Measurements from ENCODE around the gene CCRL2. TPM values are rescaled to one million over a fixed set of nuclear protein-coding genes. Genes with fewer than 3 reads are reported as not detected.
A peak's percentile ranks its signal among the peaks of the same experiment; 100 is the strongest.

The CCRL2 gene
- total and polyA plus RNA-seq, 2 donors (not counting 1 experiment from before 2014, with no cell fraction given), result 2.6 to 3.3 TPM

DNA sequence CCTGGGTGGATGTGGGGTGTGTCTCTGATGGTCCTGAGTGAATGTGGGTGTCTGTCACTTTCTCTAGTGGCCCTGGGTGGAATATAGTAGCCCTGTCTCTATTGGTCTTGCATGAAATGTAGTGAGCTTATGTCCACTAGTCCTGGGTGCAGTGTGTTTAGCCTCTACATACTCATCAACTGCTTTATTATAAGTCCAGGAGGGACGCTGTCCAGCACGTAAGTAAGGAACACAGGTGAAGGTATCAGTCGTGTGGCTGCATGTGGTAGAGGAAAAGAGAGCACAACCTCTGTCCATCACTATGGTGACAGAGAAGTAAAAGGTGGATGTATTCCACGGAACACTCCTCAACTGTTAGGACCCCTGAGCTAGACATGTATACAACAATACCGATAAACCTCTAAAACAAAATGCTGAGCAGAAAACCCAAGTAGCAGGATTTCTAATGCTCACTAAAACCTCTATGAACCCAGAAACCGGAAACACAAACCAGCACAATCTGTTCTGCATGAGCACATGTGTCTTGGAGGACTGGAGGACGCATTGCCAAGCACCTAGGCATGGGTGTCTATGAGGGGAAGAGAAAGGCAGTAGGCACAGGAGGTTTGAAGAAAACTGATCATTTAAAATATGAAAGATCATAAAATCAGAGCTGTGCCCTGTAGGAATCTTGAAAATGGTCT, 46.6 kb downstream of the CCRL2 start:
- H3K9me3 Mint-ChIP-seq (ENCODE audit: insufficient read depth), result no peaks in the 10 kb centered on the region
- H3K27ac ChIP-seq (ENCODE audit: low read length in 2 of 2), result no peak overlapping the region
- no peaks in the 10 kb centered on the region for H3K79me2 ChIP-seq (ENCODE audit: control insufficient read depth, insufficient read depth, low read length)
- no peaks in the 10 kb centered on the region for H3K36me3 ChIP-seq (replicated peaks in 1 of 2; ENCODE audit: control extremely low read depth in 1 of 2, control insufficient read depth in 1 of 2, extremely low read depth in 1 of 2, insufficient read depth in 2 of 2, low read length in 1 of 2)
- POLR2A ChIA-PET, result no interaction called here
- no peak overlapping the region for H2AFZ ChIP-seq (ENCODE audit: insufficient read depth, low read depth, low read length, poor library complexity, severe bottlenecking)
- peaks cover 0 to 6% (median 0%) of the 10 kb centered on the region in 3 donors for H3K9me3 ChIP-seq (ENCODE audit: control extremely low read depth in 1 of 3, control insufficient read depth in 2 of 3, insufficient read depth in 1 of 3, low read length in 2 of 3)
- intact Hi-C loops (cut with micrococcal nuclease), result no loop called here
- no peaks in the 10 kb centered on the region for H4K20me1 ChIP-seq (ENCODE audit: control insufficient read depth, insufficient read depth, low read length, poor library complexity, severe bottlenecking)
- ATAC-seq (ENCODE audit: low read depth) (peak; percentile 31), DNase-seq (no peak)
- no peak overlapping the region for H3K4me2 ChIP-seq (replicated peaks; ENCODE audit: low read depth, low read length, poor library complexity, severe bottlenecking)
- H3K4me1 ChIP-seq (ENCODE audit: control insufficient read depth in 2 of 2, insufficient read depth in 2 of 2, low read length in 2 of 2), result no peaks in the 10 kb centered on the region
- peaks cover 18% of the 10 kb centered on the region for H3K27me3 Mint-ChIP-seq
- H3K4me3 ChIP-seq (ENCODE audit: control extremely low read depth in 1 of 5, extremely low read depth in 1 of 5, insufficient read depth in 1 of 5, low read depth in 2 of 5, low read length in 4 of 5), result no peak overlapping the region
- H3K27ac Mint-ChIP-seq, result no peak overlapping the region
- peaks cover 3% of the 10 kb centered on the region for H3K4me1 Mint-ChIP-seq
- CTCF ChIA-PET, result no interaction called here
- peaks cover 0 to 5% (median 0%) of the 10 kb centered on the region in 4 experiments for H3K27me3 ChIP-seq (replicated peaks in 1 of 4; ENCODE audit: control extremely low read depth in 1 of 4, control insufficient read depth in 3 of 4, insufficient read depth in 4 of 4, low read length in 3 of 4)
- no peak for TF ChIP-seq EZH2 (IDR thresholded peaks at IDR 0.05; ENCODE audit: borderline replicate concordance, insufficient read depth, low read depth, low read length, poor library complexity, severe bottlenecking)
- TF ChIP-seq, protein P1, sequence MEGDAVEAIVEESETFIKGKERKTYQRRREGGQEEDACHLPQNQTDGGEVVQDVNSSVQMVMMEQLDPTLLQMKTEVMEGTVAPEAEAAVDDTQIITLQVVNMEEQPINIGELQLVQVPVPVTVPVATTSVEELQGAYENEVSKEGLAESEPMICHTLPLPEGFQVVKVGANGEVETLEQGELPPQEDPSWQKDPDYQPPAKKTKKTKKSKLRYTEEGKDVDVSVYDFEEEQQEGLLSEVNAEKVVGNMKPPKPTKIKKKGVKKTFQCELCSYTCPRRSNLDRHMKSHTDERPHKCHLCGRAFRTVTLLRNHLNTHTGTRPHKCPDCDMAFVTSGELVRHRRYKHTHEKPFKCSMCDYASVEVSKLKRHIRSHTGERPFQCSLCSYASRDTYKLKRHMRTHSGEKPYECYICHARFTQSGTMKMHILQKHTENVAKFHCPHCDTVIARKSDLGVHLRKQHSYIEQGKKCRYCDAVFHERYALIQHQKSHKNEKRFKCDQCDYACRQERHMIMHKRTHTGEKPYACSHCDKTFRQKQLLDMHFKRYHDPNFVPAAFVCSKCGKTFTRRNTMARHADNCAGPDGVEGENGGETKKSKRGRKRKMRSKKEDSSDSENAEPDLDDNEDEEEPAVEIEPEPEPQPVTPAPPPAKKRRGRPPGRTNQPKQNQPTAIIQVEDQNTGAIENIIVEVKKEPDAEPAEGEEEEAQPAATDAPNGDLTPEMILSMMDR (IDR thresholded peaks at IDR 0.05), result no peak
- 40% methylated on average over 1 of the region's 7 CpGs for WGBS (ENCODE audit: insufficient coverage)
- H3K9ac ChIP-seq (ENCODE audit: low read length), result no peak overlapping the region
- H3K4me3 Mint-ChIP-seq, result no peak overlapping the region

- WGBS (ENCODE audit: insufficient coverage), result 56% methylated on average over 3 of the region's 3 CpGs
- intact Hi-C loops (cut with micrococcal nuclease), result no loop called here
- no peak for ATAC-seq (ENCODE audit: low read depth)
Observed at GRCh38 chr3:46454209-46454595, 47.1 kb downstream of the CCRL2 start.

More at GRCh38 chr3:46454209-46454595, 47.1 kb downstream of the CCRL2 start:
- no peak overlapping the region for H2AFZ ChIP-seq (ENCODE audit: insufficient read depth, low read depth, low read length, poor library complexity, severe bottlenecking)
- Mint-ChIP-seq H3K4me1 (peaks cover 3% of the 10 kb centered on the region), H3K27ac (no peak overlapping the region), H3K27me3 (peaks cover 24% of the 10 kb centered on the region), H3K4me3 (no peak overlapping the region), H3K9me3 (ENCODE audit: insufficient read depth) (no peaks in the 10 kb centered on the region)
- H4K20me1 ChIP-seq (ENCODE audit: control insufficient read depth, insufficient read depth, low read length, poor library complexity, severe bottlenecking), result no peaks in the 10 kb centered on the region
- peaks cover 0 to 5% (median 2%) of the 10 kb centered on the region in 4 experiments for H3K27me3 ChIP-seq (replicated peaks in 1 of 4; ENCODE audit: control extremely low read depth in 1 of 4, control insufficient read depth in 3 of 4, insufficient read depth in 4 of 4, low read length in 3 of 4)
- H3K79me2 ChIP-seq (ENCODE audit: control insufficient read depth, insufficient read depth, low read length), result no peaks in the 10 kb centered on the region
- POLR2A ChIA-PET, result no interaction called here
- TF ChIP-seq, protein P1 (IDR thresholded peaks at IDR 0.05), result no peak
- TF ChIP-seq EZH2 (IDR thresholded peaks at IDR 0.05; ENCODE audit: borderline replicate concordance, insufficient read depth, low read depth, low read length, poor library complexity, severe bottlenecking), result no peak
- H3K4me2 ChIP-seq (replicated peaks; ENCODE audit: low read depth, low read length, poor library complexity, severe bottlenecking), result no peak overlapping the region
- no peak overlapping the region for H3K27ac ChIP-seq (ENCODE audit: low read length in 2 of 2)
- H3K4me1 ChIP-seq (ENCODE audit: control insufficient read depth in 2 of 2, insufficient read depth in 2 of 2, low read length in 2 of 2), result no peaks in the 10 kb centered on the region
- CTCF ChIA-PET, result no interaction called here
- no peak overlapping the region for H3K4me3 ChIP-seq (ENCODE audit: control extremely low read depth in 1 of 5, extremely low read depth in 1 of 5, insufficient read depth in 1 of 5, low read depth in 2 of 5, low read length in 4 of 5)
- H3K9ac ChIP-seq (ENCODE audit: low read length), result no peak overlapping the region
- peaks cover 0 to 6% (median 0%) of the 10 kb centered on the region in 3 donors for H3K9me3 ChIP-seq (ENCODE audit: control extremely low read depth in 1 of 3, control insufficient read depth in 2 of 3, insufficient read depth in 1 of 3, low read length in 2 of 3)
- H3K36me3 ChIP-seq (replicated peaks in 1 of 2; ENCODE audit: control extremely low read depth in 1 of 2, control insufficient read depth in 1 of 2, extremely low read depth in 1 of 2, insufficient read depth in 2 of 2, low read length in 1 of 2), result no peaks in the 10 kb centered on the region
- no peak for DNase-seq

Measured in B cell (primary cell).